RWPE1 (cell line): Measurements from ENCODE around the gene PANX2.

ENCODE experiments used
- CTCF ChIA-PET: fragments of 350-600 bp; sonication (Branson Sonifier 250); formaldehyde crosslinking; extraction: SDS; loops from one replicate; lab custom pipeline; 2021; lab: Yijun Ruan, JAX
- POLR2A ChIA-PET: fragments of 400-600 bp; formaldehyde crosslinking; extraction: SDS; loops from one replicate; lab custom pipeline; 2020; ENCODE audit warnings: antibody characterized with exemption; ENCODE audit not compliant: low non-redundant PET; lab: Yijun Ruan, JAX
- DNase-seq: peaks from one replicate; pipeline ENCODE4 v3.0.0; 2012; ENCODE audit warnings: low spot score
- H3K27ac ChIP-seq: fragments of 450-650 bp; 2 replicates; pipeline ENCODE4 v1.5.1; 2017
- TF ChIP-seq, protein P1 (sequence below): fragments of 450-650 bp; conservative IDR thresholded peaks from 2 replicates; pipeline ENCODE4 v1.5.1; 2017; ENCODE audit warnings: low read depth, mild to moderate bottlenecking

PANX2 gene, protein sequence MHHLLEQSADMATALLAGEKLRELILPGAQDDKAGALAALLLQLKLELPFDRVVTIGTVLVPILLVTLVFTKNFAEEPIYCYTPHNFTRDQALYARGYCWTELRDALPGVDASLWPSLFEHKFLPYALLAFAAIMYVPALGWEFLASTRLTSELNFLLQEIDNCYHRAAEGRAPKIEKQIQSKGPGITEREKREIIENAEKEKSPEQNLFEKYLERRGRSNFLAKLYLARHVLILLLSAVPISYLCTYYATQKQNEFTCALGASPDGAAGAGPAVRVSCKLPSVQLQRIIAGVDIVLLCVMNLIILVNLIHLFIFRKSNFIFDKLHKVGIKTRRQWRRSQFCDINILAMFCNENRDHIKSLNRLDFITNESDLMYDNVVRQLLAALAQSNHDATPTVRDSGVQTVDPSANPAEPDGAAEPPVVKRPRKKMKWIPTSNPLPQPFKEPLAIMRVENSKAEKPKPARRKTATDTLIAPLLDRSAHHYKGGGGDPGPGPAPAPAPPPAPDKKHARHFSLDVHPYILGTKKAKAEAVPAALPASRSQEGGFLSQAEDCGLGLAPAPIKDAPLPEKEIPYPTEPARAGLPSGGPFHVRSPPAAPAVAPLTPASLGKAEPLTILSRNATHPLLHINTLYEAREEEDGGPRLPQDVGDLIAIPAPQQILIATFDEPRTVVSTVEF

DNA sequence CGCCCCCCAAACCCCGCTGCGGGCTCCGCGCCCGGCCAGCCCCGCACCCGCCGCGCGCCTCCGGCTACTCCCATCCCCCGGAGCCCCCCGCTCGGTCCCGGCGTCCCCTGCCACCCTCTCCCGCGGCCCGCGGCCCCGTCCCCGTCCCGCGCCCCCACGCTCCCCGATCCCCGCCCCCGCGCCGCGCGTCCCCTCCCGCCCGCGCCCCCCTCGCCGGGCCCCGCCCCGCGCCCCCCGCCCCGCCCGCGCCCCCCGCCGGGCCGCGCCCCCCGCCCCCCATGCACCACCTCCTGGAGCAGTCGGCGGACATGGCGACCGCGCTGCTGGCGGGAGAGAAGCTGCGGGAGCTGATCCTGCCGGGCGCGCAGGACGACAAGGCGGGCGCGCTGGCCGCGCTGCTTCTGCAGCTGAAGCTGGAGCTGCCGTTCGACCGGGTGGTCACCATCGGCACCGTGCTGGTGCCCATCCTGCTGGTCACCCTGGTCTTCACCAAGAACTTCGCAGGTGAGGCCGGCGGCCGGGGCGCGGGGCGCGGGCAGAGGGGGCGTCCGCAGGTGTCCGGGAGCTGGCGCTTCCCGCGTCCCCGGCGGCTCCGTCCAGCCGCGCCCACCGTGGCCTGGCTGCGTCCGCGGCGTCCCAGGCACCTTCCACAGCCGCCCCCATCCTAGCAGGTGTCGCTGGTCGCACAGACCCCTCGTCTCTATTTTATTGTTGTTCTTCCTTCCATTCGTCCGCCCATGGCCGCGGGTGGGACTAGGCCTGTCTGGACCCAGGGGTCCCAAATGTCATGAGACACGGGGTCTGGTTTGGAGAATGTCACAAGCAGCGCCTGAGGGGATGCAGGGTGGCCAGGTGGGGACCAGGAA lies at the start of gene PANX2:
Gene PANX2, plus strand, starts transcription at position 279 of the 866 bp plus-strand sequence. Its CDS starts 0 bp downstream, at position 279.
- TF ChIP-seq, protein P1, sequence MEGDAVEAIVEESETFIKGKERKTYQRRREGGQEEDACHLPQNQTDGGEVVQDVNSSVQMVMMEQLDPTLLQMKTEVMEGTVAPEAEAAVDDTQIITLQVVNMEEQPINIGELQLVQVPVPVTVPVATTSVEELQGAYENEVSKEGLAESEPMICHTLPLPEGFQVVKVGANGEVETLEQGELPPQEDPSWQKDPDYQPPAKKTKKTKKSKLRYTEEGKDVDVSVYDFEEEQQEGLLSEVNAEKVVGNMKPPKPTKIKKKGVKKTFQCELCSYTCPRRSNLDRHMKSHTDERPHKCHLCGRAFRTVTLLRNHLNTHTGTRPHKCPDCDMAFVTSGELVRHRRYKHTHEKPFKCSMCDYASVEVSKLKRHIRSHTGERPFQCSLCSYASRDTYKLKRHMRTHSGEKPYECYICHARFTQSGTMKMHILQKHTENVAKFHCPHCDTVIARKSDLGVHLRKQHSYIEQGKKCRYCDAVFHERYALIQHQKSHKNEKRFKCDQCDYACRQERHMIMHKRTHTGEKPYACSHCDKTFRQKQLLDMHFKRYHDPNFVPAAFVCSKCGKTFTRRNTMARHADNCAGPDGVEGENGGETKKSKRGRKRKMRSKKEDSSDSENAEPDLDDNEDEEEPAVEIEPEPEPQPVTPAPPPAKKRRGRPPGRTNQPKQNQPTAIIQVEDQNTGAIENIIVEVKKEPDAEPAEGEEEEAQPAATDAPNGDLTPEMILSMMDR: no peak
- ChIA-PET POLR2A (no interaction called here), CTCF (interaction anchor here (1.2 kb wide), 1 partner anchor 22 kb away, joined by 3 read pairs; no protein-coding TSS in a partner anchor)
- no peak within 1 kb of the TSS for H3K27ac ChIP-seq
- DNase-seq: no peak

DNA sequence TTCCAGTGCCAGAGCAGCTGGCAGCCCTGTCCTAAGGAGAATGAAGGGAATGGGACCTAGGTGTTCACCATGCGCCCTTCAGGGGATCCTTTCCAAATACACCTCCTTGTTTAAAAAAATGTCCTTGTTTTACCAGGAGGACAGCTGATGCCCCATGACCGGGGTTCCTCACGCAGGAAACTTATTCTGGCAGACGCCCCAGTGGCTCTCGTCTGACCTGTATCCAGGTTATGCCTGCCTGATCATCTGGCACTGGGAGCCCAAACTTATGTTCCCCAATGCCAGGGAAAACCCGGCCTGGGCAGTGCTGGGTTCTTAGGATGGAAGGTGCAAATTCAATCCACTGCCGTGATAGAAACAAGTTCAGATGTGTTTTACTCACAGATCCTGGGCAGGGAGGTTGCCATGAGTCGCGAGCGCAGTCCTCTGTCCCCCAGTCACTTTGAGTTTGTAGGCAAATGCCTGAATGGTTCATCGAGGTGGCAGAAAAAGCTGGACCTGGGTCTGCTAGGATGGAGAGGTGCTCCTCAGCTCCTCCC lies 49.3 kb upstream of the PANX2 start:
- CTCF ChIA-PET: no interaction called here
- POLR2A ChIA-PET: no interaction called here
- no peak for DNase-seq
- no peak overlapping the region for H3K27ac ChIP-seq
- TF ChIP-seq, protein P1: no peak

DNA sequence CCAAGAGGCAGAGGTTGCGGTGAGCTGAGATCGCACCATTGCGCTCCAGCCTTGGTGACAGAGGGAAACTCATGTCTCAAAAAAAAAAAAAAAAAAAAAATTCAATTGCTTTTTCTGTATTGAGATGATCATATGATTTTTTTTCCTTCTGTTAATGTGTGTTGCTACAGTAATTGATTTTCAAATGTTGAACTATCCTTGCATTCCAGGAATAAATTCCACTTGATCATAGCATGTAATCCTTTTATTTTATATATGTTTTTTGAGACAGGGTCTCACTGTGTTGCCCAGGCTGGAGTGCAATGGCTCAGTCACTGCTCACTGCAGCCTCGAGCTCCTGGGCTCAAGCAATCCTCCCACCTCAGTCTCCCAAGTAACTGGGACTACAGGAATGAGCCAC lies 47.4 kb upstream of the PANX2 start:
- TF ChIP-seq, protein P1: no peak
- no peak for DNase-seq
- ChIA-PET POLR2A (no interaction called here), CTCF (no interaction called here)
- no peak overlapping the region for H3K27ac ChIP-seq

DNA sequence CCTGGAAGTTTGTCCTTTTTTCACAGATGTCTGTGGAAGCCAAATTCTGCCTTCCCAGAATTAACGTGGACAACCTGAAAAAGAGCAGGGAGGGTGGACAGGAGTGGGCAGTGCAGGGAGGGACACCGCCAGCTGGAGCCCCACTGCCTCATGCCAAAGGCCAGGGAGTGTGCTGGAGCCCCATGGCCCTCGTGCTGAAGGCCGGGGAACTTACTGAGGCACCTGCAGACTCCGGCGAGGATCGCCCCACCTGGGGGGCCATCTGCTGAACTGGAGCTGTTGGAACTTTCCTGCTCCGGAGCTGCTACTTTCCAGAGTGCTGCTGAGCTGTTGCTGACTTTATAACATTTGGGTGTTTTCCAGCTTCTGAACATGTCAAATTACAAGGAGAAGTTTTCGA lies 45.5 kb upstream of the PANX2 start:
- ChIA-PET CTCF (no interaction called here), POLR2A (no interaction called here)
- TF ChIP-seq, protein P1: no peak
- H3K27ac ChIP-seq: no peak overlapping the region
- no peak for DNase-seq

DNA sequence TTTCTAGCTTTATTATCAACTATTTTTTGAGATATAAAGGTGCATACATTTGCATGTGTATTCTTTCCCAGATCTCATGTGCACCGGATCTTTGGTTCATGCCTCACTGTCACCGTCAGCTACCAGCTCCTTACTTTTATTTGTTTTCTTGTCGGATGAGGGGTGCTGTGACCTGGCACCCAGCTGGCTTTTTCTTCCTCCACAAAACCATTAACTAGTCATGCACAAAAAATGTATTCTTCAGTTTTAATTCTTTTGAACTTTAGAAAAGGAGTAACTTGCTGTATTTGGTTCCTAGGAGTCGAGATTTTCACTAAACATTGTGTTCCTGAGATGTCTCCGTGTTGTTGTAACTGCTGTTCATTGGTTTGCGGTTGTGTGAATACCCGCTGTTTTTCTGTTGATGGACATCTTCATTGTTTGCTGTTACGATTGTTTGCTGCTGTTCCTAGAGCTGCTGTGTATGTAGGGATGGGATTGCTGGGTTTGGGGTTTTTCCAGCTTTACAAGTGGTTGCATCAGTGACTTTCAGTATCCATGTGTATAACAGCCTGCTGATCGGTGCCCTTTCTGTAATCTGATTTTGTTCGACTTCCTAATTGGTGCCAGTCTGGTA lies 41.3 kb upstream of the PANX2 start:
- TF ChIP-seq, protein P1: no peak
- no peak for DNase-seq
- H3K27ac ChIP-seq: no peak overlapping the region
- ChIA-PET POLR2A (no interaction called here), CTCF (no interaction called here)
